HCT116 (cell line): ENCODE measurements around the gene UACA. TPM values are rescaled to one million over a fixed set of nuclear protein-coding genes. Genes with fewer than 3 reads are reported as not detected.

Experiments used
- ATAC-seq: fragments of 200-7000 bp; cut with Tn5 transposase; 2 replicates; pipeline ENCODE4 v1.9.1; 2020; ENCODE audit warnings: mild to moderate bottlenecking, moderate library complexity
- BruUV-seq: library from RNA; stranded (reverse); fragments of 400-500 nt; replicated peaks from 2 replicates; lab custom pipeline; 2021; lab: Mats Ljungman, UMichigan
- CTCF ChIA-PET: fragments of 300-600 bp; sonication (Branson Sonifier 250); formaldehyde crosslinking; loops from one replicate; lab custom pipeline; 2021; ENCODE audit warnings: antibody characterized with exemption; lab: Charles Lee
- POLR2A ChIA-PET: fragments of 300-600, 350-600 bp; sonication (Branson Sonifier 250); formaldehyde crosslinking; loops from one replicate; lab custom pipeline; 2021; ENCODE audit warnings: antibody characterized with exemption; lab: Charles Lee
- RAD21 ChIA-PET, 2 experiments: fragments of 300-600 bp; sonication (Branson Sonifier 250); formaldehyde crosslinking; loops; one replicate each; lab custom pipeline; 2023; ENCODE audit warnings: low total read pairs in 2 of 2; ENCODE audit not compliant: uncharacterized antibody in 2 of 2, unreplicated experiment in 2 of 2, low non-redundant PET in 1 of 2; lab: Charles Lee
- DNase-seq: peaks from one replicate; pipeline ENCODE4 v3.0.0-alpha.2; 2010; ENCODE audit warnings: low read depth, low spot score
- H2AFZ ChIP-seq: fragments of 200-600 bp; shearing (Covaris generic), sonication (generic); 2 replicates; pipeline ENCODE4 v1.6.1; 2017; ENCODE audit warnings: low read depth, mixed run types, mixed read lengths, antibody characterized with exemption, low read length; ENCODE audit not compliant: poor library complexity, severe bottlenecking
- H3K27ac ChIP-seq: 2 replicates; pipeline ENCODE4 v1.5.1; 2012; ENCODE audit warnings: low read depth, low read length
- H3K27me3 ChIP-seq: fragments of 200-600 bp; sonication (generic); 2 replicates; pipeline ENCODE4 v1.6.1; 2016; ENCODE audit warnings: mixed run types, low read length, mixed read lengths; ENCODE audit not compliant: insufficient read depth
- H3K36me3 ChIP-seq, 2 experiments: fragments of 200-500 bp in 1 of 2; fragments of 200-600 bp in 1 of 2; sonication (Bioruptor generic) in 1 of 2; sonication (generic) in 1 of 2; 2 replicates each; pipeline versions ENCODE4 v1.5.1 to v1.6.1; 2014 to 2016; ENCODE audit warnings: low read length in 2 of 2, inconsistent platforms in 1 of 2, mixed read lengths in 1 of 2, mixed run types in 1 of 2; ENCODE audit not compliant: insufficient read depth in 2 of 2, control insufficient read depth in 1 of 2
- H3K4me1 ChIP-seq, 2 experiments: fragments of 200-600 bp in 1 of 2; sonication (generic) in 1 of 2; 2 replicates each; pipeline versions ENCODE4 v1.5.1 to v1.6.1; 2012 to 2017; ENCODE audit warnings: low read length in 2 of 2, inconsistent platforms in 1 of 2, mild to moderate bottlenecking in 1 of 2, mixed read lengths in 1 of 2, mixed run types in 1 of 2, moderate library complexity in 1 of 2; ENCODE audit not compliant: insufficient read depth in 2 of 2, control insufficient read depth in 1 of 2
- H3K4me2 ChIP-seq: fragments of 200-600 bp; sonication (generic); 2 replicates; pipeline ENCODE4 v1.6.1; 2017; ENCODE audit warnings: mixed run types, low read length, mixed read lengths
- H3K4me3 ChIP-seq, 2 experiments: fragments of 200-600 bp in 1 of 2; sonication (generic) in 1 of 2; replicated peaks in 1 of 2; 2 replicates each; pipeline ENCODE4 v1.5.1; 2011 to 2016; ENCODE audit warnings: low read length in 2 of 2, control low read depth in 1 of 2, low read depth in 1 of 2, mild to moderate bottlenecking in 1 of 2, mixed read lengths in 1 of 2, mixed run types in 1 of 2
- H3K79me2 ChIP-seq: fragments of 200-600 bp; sonication (generic); 2 replicates; pipeline ENCODE4 v1.6.1; 2017; ENCODE audit warnings: mild to moderate bottlenecking, mixed run types, low read length, moderate library complexity, mixed read lengths; ENCODE audit not compliant: insufficient read depth
- H3K9ac ChIP-seq: fragments of 200-600 bp; sonication (generic); 2 replicates; pipeline ENCODE4 v1.6.1; 2016; ENCODE audit warnings: low read length, mixed read lengths
- H3K9me2 ChIP-seq: fragments of 200-600 bp; sonication (generic), shearing (Covaris generic); 2 replicates; pipeline ENCODE4 v1.6.1; 2017; ENCODE audit warnings: mixed run types, mild to moderate bottlenecking, moderate library complexity; ENCODE audit not compliant: insufficient read depth
- H3K9me3 ChIP-seq, 2 experiments: fragments of 200-500 bp in 1 of 2; fragments of 200-600 bp in 1 of 2; sonication (Bioruptor generic) in 1 of 2; sonication (generic) in 1 of 2; 2 replicates each; pipeline ENCODE4 v1.6.1; 2014 to 2017; ENCODE audit warnings: low read length in 2 of 2, mixed read lengths in 2 of 2, inconsistent platforms in 1 of 2, low read depth in 1 of 2, mild to moderate bottlenecking in 1 of 2, mixed run types in 1 of 2, moderate library complexity in 1 of 2; ENCODE audit not compliant: control insufficient read depth in 1 of 2, insufficient read depth in 1 of 2
- H4K20me1 ChIP-seq: fragments of 200-600 bp; sonication (generic), shearing (Covaris generic); 2 replicates; pipeline ENCODE4 v1.6.1; 2017; ENCODE audit warnings: mixed run types, mild to moderate bottlenecking, moderate library complexity; ENCODE audit not compliant: insufficient read depth
- ATF3 ChIP-seq: IDR thresholded peaks from 2 replicates; pipeline ENCODE4 v1.6.1; 2012
- CBX3 ChIP-seq: IDR thresholded peaks from 2 replicates; pipeline ENCODE4 v1.6.1; 2012; ENCODE audit warnings: low read depth
- CEBPB ChIP-seq: IDR thresholded peaks from 2 replicates; pipeline ENCODE4 v1.6.1; 2012; ENCODE audit warnings: low read depth
- EGR1 ChIP-seq: IDR thresholded peaks from 2 replicates; pipeline ENCODE4 v1.6.1; 2012; ENCODE audit warnings: low read depth
- ELF1 ChIP-seq: IDR thresholded peaks from 2 replicates; pipeline ENCODE4 v1.6.1; 2012; ENCODE audit warnings: low read depth, borderline replicate concordance
- EZH2 ChIP-seq: fragments of 200-600 bp; sonication (generic); IDR thresholded peaks from 2 replicates; pipeline ENCODE4 v1.6.1; 2017; ENCODE audit warnings: antibody characterized with exemption, mixed run types
- EZH2phosphoT487 ChIP-seq: fragments of 200-600 bp; IDR thresholded peaks from 2 replicates; pipeline ENCODE4 v1.6.1; 2018; ENCODE audit warnings: antibody characterized with exemption, borderline replicate concordance
- JUND ChIP-seq: IDR thresholded peaks from 2 replicates; pipeline ENCODE4 v1.6.1; 2012
- POLR2AphosphoS5 ChIP-seq: IDR thresholded peaks from 2 replicates; pipeline ENCODE4 v1.6.1; 2011; ENCODE audit warnings: mild to moderate bottlenecking, low read depth, low read length, moderate library complexity
- SP1 ChIP-seq: IDR thresholded peaks from 2 replicates; pipeline ENCODE4 v1.6.1; 2012; ENCODE audit warnings: low read depth
- SRF ChIP-seq: IDR thresholded peaks from 2 replicates; pipeline ENCODE4 v1.6.1; 2012; ENCODE audit warnings: low read depth
- TCF7L2 ChIP-seq: IDR thresholded peaks from 2 replicates; pipeline ENCODE4 v1.7.0; 2011; ENCODE audit warnings: borderline replicate concordance, inconsistent platforms; ENCODE audit not compliant: insufficient read depth, insufficient read length; ENCODE audit errors: extremely low read depth
- YY1 ChIP-seq: IDR thresholded peaks from 2 replicates; pipeline ENCODE4 v1.6.1; 2011; ENCODE audit warnings: low read length, low read depth, moderate library complexity, mild to moderate bottlenecking; ENCODE audit not compliant: insufficient replicate concordance; ENCODE audit errors: extremely low read depth
- ZBTB33 ChIP-seq: IDR thresholded peaks from 2 replicates; pipeline ENCODE4 v1.6.1; 2011; ENCODE audit warnings: mild to moderate bottlenecking, low read length, moderate library complexity; ENCODE audit not compliant: insufficient replicate concordance; ENCODE audit errors: extremely low read depth
- ZFX ChIP-seq: fragments of 450-650 bp; IDR thresholded peaks from 2 replicates; pipeline ENCODE4 v1.6.1; 2017
- ZNF274 ChIP-seq: fragments of 200-500 bp; sonication (Bioruptor generic); IDR thresholded peaks from 2 replicates; pipeline ENCODE4 v1.6.1; 2014; ENCODE audit warnings: mild to moderate bottlenecking, low read depth, low read length, inconsistent platforms
- intact Hi-C: fragments of 100-400 bp; cut with micrococcal nuclease; formaldehyde crosslinking; loops from 2 replicates; pipeline ENCODE4 v1.10.0; 2022
- total RNA-seq: library from RNA; stranded (reverse); gene quantifications from one replicate; pipeline ENCODE4 v1.2.1, GENCODE V29; 2021; ENCODE audit not compliant: unreplicated experiment

Gene UACA
- total RNA-seq, 1 experiment from 2014 or later: 47.4 TPM

GRCh38 chr15:70658641-70659040 is 104.7 kb downstream of the UACA start (continued):
- no peak for TF ChIP-seq YY1
- TF ChIP-seq JUND: no peak
- no peak for TF ChIP-seq ELF1
- no peak for TF ChIP-seq SP1
- TF ChIP-seq POLR2AphosphoS5: no peak
- TF ChIP-seq EZH2phosphoT487: no peak
- no peak for TF ChIP-seq CBX3

- H3K9me2 ChIP-seq: no peaks in the 10 kb centered on the region
- no peak for ATAC-seq
- POLR2A ChIA-PET: no interaction called here
- H3K27me3 ChIP-seq: no peaks in the 10 kb centered on the region
- no peaks in the 10 kb centered on the region for H3K79me2 ChIP-seq
- peaks cover 0 to 3% of the 10 kb centered on the region in 2 experiments; a peak in 1 of 4 replicates for H3K36me3 ChIP-seq
- H3K4me3 ChIP-seq: no peak overlapping the region
- no peak overlapping the region for H3K9ac ChIP-seq
- no peaks in the 10 kb centered on the region for H3K9me3 ChIP-seq
- no peak for TF ChIP-seq ZNF274
- no peak for TF ChIP-seq YY1
- no peak for TF ChIP-seq EZH2
- no peak for TF ChIP-seq EZH2phosphoT487
- no peak for TF ChIP-seq ELF1
- no peak for TF ChIP-seq TCF7L2
- no peak for TF ChIP-seq EGR1
- TF ChIP-seq ZBTB33: no peak
- no peak for TF ChIP-seq SRF
- TF ChIP-seq ATF3: no peak
- no peak for TF ChIP-seq CEBPB
- TF ChIP-seq ZFX: no peak
- TF ChIP-seq, all 23 proteins: peak for 0
- BruUV-seq: no TSS peak
- RAD21 ChIA-PET: no interaction called here
- Histone ChIP-seq H3K4me1 (no peaks in the 10 kb centered on the region), H3K4me2 (no peak overlapping the region), H4K20me1 (no peaks in the 10 kb centered on the region), H3K27ac (no peak overlapping the region), H2AFZ (no peak overlapping the region)
- CTCF ChIA-PET: no interaction called here
- no peak for DNase-seq
- intact Hi-C loops: no loop called here
Measured at GRCh38 chr15:70653426-70653825, 109.9 kb downstream of the UACA start.
